Measurements from ENCODE around the gene HOXA7.

HOXA7 gene

DNA sequence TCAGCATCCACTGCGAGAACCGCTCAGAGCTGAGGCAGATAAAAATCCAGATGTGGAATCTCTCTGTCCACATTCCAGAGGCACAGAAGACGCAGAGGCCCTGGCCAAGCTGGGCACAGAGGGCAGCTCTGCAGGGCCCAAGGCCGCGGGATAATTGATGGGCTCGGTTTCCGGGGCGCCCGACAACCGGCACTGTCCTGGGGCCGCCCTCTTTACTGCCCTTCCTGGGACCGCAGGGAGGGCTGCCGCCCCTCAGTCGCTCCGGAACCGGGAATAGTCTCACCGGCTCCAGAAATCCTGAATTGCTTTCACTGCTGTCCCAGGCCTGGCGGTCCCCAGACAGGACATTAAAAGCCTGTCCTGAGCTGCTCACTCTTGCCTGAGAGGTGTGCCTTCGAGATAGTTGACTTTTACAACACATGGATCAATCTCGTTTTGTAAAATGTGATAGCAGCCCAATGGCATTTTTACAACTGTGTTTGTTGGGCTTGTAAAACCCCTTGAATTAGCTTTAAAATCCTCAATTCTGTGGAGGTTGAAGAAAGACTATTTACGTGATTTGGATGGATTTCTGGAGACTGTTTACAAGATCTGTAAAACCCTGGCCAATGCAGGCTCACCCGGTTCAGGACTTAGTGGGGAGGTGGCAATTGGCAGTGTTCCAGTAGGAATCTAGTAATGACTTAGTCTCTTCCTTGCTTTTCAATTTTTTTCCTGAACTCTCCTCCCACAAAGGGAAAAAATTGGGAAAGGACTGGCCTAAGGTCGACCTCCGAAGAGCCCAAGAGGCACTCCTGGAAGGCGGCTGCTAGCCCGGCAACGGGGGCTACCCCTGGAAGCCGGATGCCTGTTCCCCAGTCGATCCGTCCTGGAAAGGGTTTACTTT, 7.5 kb downstream of the HOXA7 start:
- peak overlapping the region; percentile 99 for H3K27ac ChIP-seq (ENCODE audit: extremely low read depth, low read depth, low read length)
- H3K4me3 ChIP-seq (ENCODE audit: low read depth, low read length) = peak overlapping the region; percentile 59
- ChIA-PET CTCF (interaction anchor here (0.6 to 4.3 kb wide), 20 partner anchors 8 to 1256 kb away, joined by 3 to 50 read pairs (median 4); partner anchors contain the start of gene HOXA4), POLR2A (interaction anchor here (0.5 to 5.6 kb wide), 16 partner anchors 8 to 1286 kb away, joined by 3 to 42 read pairs (median 4); partner anchors contain the start of genes HOXA1, HOXA10, HOXA7 and HOXA9)
- H3K9me3 ChIP-seq (ENCODE audit: control insufficient read depth, insufficient read depth, low read depth, low read length) = no peaks in the 10 kb centered on the region
- H3K4me1 ChIP-seq (ENCODE audit: control insufficient read depth, insufficient read depth, low read length) = peaks cover 17% of the 10 kb centered on the region
- peaks cover 0 to 50% of the 10 kb centered on the region in 2 experiments; a peak in 2 of 3 replicates for H3K36me3 ChIP-seq (ENCODE audit: control insufficient read depth in 2 of 2, insufficient read depth in 1 of 2, low read length in 2 of 2)
- TF ChIP-seq KLF9 (tag by site-specific recombination; IDR thresholded peaks at IDR 0.05; ENCODE audit: low read depth) (peak; percentile 17; the same call in 1 of the 2 replicates), HOXD13 (CRISPR knock-in tag; IDR thresholded peaks at IDR 0.05; ENCODE audit: borderline replicate concordance) (0 out of 2 replicates have a peak, but pooled peaks have one; percentile 41), GFI1B (tag by site-specific recombination; IDR thresholded peaks at IDR 0.05) (peak; percentile 71; the same call in 1 of the 2 replicates), BCL11B (tag by site-specific recombination; IDR thresholded peaks at IDR 0.05; ENCODE audit: low read depth) (0 out of 2 replicates have a peak, but pooled peaks have one; percentile 31), ZSCAN30 (tag by site-specific recombination; IDR thresholded peaks at IDR 0.05) (peak; percentile 42; the same call in 1 of the 2 replicates), ZNF324 (tag by site-specific recombination; IDR thresholded peaks at IDR 0.05) (no peak), KLF7 (tag by site-specific recombination; IDR thresholded peaks at IDR 0.05; ENCODE audit: borderline replicate concordance) (peak; percentile 59; the same call in 1 of the 2 replicates), ZBTB8A (tag by site-specific recombination; IDR thresholded peaks at IDR 0.05) (peak; percentile 76), SP3 (tag by site-specific recombination; IDR thresholded peaks at IDR 0.05) (no peak), ZNF341 (tag by site-specific recombination; IDR thresholded peaks at IDR 0.05; ENCODE audit: low read depth) (peak; percentile 19; the same call in 1 of the 2 replicates), ZXDB (tag by site-specific recombination; IDR thresholded peaks at IDR 0.05) (peak; percentile 66), FEZF1 (tag by site-specific recombination; IDR thresholded peaks at IDR 0.05) (peak; percentile 87)
- TF ChIP-seq, protein P1, sequence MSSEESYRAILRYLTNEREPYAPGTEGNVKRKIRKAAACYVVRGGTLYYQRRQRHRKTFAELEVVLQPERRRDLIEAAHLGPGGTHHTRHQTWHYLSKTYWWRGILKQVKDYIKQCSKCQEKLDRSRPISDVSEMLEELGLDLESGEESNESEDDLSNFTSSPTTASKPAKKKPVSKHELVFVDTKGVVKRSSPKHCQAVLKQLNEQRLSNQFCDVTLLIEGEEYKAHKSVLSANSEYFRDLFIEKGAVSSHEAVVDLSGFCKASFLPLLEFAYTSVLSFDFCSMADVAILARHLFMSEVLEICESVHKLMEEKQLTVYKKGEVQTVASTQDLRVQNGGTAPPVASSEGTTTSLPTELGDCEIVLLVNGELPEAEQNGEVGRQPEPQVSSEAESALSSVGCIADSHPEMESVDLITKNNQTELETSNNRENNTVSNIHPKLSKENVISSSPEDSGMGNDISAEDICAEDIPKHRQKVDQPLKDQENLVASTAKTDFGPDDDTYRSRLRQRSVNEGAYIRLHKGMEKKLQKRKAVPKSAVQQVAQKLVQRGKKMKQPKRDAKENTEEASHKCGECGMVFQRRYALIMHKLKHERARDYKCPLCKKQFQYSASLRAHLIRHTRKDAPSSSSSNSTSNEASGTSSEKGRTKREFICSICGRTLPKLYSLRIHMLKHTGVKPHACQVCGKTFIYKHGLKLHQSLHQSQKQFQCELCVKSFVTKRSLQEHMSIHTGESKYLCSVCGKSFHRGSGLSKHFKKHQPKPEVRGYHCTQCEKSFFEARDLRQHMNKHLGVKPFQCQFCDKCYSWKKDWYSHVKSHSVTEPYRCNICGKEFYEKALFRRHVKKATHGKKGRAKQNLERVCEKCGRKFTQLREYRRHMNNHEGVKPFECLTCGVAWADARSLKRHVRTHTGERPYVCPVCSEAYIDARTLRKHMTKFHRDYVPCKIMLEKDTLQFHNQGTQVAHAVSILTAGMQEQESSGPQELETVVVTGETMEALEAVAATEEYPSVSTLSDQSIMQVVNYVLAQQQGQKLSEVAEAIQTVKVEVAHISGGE (tag by site-specific recombination; conservative IDR thresholded peaks at IDR 0.05; ENCODE audit: low read depth) = peak; percentile 10; the same call in 1 of the 2 replicates
- TF ChIP-seq, protein P2, sequence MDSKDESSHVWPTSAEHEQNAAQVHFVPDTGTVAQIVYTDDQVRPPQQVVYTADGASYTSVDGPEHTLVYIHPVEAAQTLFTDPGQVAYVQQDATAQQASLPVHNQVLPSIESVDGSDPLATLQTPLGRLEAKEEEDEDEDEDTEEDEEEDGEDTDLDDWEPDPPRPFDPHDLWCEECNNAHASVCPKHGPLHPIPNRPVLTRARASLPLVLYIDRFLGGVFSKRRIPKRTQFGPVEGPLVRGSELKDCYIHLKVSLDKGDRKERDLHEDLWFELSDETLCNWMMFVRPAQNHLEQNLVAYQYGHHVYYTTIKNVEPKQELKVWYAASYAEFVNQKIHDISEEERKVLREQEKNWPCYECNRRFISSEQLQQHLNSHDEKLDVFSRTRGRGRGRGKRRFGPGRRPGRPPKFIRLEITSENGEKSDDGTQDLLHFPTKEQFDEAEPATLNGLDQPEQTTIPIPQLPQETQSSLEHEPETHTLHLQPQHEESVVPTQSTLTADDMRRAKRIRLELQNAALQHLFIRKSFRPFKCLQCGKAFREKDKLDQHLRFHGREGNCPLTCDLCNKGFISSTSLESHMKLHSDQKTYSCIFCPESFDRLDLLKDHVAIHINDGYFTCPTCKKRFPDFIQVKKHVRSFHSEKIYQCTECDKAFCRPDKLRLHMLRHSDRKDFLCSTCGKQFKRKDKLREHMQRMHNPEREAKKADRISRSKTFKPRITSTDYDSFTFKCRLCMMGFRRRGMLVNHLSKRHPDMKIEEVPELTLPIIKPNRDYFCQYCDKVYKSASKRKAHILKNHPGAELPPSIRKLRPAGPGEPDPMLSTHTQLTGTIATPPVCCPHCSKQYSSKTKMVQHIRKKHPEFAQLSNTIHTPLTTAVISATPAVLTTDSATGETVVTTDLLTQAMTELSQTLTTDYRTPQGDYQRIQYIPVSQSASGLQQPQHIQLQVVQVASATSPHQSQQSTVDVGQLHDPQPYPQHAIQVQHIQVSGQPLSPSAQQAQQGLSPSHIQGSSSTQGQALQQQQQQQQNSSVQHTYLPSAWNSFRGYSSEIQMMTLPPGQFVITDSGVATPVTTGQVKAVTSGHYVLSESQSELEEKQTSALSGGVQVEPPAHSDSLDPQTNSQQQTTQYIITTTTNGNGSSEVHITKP (tag by site-specific recombination; IDR thresholded peaks at IDR 0.05) = peak; percentile 66
- TF ChIP-seq, protein P3, sequence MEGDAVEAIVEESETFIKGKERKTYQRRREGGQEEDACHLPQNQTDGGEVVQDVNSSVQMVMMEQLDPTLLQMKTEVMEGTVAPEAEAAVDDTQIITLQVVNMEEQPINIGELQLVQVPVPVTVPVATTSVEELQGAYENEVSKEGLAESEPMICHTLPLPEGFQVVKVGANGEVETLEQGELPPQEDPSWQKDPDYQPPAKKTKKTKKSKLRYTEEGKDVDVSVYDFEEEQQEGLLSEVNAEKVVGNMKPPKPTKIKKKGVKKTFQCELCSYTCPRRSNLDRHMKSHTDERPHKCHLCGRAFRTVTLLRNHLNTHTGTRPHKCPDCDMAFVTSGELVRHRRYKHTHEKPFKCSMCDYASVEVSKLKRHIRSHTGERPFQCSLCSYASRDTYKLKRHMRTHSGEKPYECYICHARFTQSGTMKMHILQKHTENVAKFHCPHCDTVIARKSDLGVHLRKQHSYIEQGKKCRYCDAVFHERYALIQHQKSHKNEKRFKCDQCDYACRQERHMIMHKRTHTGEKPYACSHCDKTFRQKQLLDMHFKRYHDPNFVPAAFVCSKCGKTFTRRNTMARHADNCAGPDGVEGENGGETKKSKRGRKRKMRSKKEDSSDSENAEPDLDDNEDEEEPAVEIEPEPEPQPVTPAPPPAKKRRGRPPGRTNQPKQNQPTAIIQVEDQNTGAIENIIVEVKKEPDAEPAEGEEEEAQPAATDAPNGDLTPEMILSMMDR (tag by site-specific recombination; IDR thresholded peaks at IDR 0.05) = no peak
- TF ChIP-seq, protein P4, sequence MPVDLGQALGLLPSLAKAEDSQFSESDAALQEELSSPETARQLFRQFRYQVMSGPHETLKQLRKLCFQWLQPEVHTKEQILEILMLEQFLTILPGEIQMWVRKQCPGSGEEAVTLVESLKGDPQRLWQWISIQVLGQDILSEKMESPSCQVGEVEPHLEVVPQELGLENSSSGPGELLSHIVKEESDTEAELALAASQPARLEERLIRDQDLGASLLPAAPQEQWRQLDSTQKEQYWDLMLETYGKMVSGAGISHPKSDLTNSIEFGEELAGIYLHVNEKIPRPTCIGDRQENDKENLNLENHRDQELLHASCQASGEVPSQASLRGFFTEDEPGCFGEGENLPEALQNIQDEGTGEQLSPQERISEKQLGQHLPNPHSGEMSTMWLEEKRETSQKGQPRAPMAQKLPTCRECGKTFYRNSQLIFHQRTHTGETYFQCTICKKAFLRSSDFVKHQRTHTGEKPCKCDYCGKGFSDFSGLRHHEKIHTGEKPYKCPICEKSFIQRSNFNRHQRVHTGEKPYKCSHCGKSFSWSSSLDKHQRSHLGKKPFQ (tag by site-specific recombination; IDR thresholded peaks at IDR 0.05) = 0 out of 2 replicates have a peak, but pooled peaks have one; percentile 37
- TF ChIP-seq, protein P5, sequence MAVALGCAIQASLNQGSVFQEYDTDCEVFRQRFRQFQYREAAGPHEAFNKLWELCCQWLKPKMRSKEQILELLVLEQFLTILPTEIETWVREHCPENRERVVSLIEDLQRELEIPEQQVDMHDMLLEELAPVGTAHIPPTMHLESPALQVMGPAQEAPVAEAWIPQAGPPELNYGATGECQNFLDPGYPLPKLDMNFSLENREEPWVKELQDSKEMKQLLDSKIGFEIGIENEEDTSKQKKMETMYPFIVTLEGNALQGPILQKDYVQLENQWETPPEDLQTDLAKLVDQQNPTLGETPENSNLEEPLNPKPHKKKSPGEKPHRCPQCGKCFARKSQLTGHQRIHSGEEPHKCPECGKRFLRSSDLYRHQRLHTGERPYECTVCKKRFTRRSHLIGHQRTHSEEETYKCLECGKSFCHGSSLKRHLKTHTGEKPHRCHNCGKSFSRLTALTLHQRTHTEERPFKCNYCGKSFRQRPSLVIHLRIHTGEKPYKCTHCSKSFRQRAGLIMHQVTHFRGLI (tag by site-specific recombination; IDR thresholded peaks at IDR 0.05) = peak; percentile 64; the same call in 1 of the 2 replicates
- TF ChIP-seq, protein P6, sequence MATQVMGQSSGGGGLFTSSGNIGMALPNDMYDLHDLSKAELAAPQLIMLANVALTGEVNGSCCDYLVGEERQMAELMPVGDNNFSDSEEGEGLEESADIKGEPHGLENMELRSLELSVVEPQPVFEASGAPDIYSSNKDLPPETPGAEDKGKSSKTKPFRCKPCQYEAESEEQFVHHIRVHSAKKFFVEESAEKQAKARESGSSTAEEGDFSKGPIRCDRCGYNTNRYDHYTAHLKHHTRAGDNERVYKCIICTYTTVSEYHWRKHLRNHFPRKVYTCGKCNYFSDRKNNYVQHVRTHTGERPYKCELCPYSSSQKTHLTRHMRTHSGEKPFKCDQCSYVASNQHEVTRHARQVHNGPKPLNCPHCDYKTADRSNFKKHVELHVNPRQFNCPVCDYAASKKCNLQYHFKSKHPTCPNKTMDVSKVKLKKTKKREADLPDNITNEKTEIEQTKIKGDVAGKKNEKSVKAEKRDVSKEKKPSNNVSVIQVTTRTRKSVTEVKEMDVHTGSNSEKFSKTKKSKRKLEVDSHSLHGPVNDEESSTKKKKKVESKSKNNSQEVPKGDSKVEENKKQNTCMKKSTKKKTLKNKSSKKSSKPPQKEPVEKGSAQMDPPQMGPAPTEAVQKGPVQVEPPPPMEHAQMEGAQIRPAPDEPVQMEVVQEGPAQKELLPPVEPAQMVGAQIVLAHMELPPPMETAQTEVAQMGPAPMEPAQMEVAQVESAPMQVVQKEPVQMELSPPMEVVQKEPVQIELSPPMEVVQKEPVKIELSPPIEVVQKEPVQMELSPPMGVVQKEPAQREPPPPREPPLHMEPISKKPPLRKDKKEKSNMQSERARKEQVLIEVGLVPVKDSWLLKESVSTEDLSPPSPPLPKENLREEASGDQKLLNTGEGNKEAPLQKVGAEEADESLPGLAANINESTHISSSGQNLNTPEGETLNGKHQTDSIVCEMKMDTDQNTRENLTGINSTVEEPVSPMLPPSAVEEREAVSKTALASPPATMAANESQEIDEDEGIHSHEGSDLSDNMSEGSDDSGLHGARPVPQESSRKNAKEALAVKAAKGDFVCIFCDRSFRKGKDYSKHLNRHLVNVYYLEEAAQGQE (tag by site-specific recombination; IDR thresholded peaks at IDR 0.05) = no peak
